ENCODE measurements around the gene CRISPLD2.

CRISPLD2 gene

GRCh38 chr16:84819644-84820304 is at the start of gene CRISPLD2 (continued):
- TF ChIP-seq ZNF600 (tag by site-specific recombination; IDR thresholded peaks at IDR 0.05) (0 out of 2 replicates have a peak, but pooled peaks have one; percentile 23), ZNF558 (tag by site-specific recombination; IDR thresholded peaks at IDR 0.05) (no peak), ZNF138 (tag by site-specific recombination; IDR thresholded peaks at IDR 0.05; ENCODE audit: borderline replicate concordance) (no peak), SETDB1 (IDR thresholded peaks at IDR 0.05; ENCODE audit: insufficient read length, low read length) (no peak), ZNF596 (tag by site-specific recombination; IDR thresholded peaks at IDR 0.05) (no peak), SP3 (tag by site-specific recombination; IDR thresholded peaks at IDR 0.05) (no peak), GLI2 (tag by site-specific recombination; IDR thresholded peaks at IDR 0.05; ENCODE audit: borderline replicate concordance, low read depth) (no peak), BCL11B (tag by site-specific recombination; IDR thresholded peaks at IDR 0.05; ENCODE audit: low read depth) (no peak), ZNF792 (tag by site-specific recombination; IDR thresholded peaks at IDR 0.05) (no peak), ZNF248 (tag by site-specific recombination; IDR thresholded peaks at IDR 0.05) (no peak), KLF8 (tag by site-specific recombination; IDR thresholded peaks at IDR 0.05) (no peak), MZF1 (tag by site-specific recombination; IDR thresholded peaks at IDR 0.05; ENCODE audit: borderline replicate concordance) (no peak), ZNF449 (tag by site-specific recombination; IDR thresholded peaks at IDR 0.05) (no peak)

GRCh38 chr16:84773312-84773711 is 46.5 kb upstream of the CRISPLD2 start:
- CTCF ChIA-PET: interaction anchor here (0.7 to 3.3 kb wide), 6 partner anchors 12 to 198 kb away, joined by 3 to 23 read pairs (median 8); no protein-coding TSS in a partner anchor
- no peak overlapping the region for H3K4me3 ChIP-seq (ENCODE audit: low read depth, low read length)
- no peaks in the 10 kb centered on the region for H3K9me3 ChIP-seq (ENCODE audit: control insufficient read depth, insufficient read depth, low read depth, low read length)
- H3K27ac ChIP-seq (ENCODE audit: extremely low read depth, low read depth, low read length): no peak overlapping the region
- no peak for TF ChIP-seq ZIC2 (tag by site-specific recombination; IDR thresholded peaks at IDR 0.05)
- no peak for TF ChIP-seq ZNF133 (tag by site-specific recombination; IDR thresholded peaks at IDR 0.05)
- TF ChIP-seq ZNF146 (tag by site-specific recombination; IDR thresholded peaks at IDR 0.05): no peak
- TF ChIP-seq ZSCAN23 (tag by site-specific recombination; IDR thresholded peaks at IDR 0.05): no peak
- no peak for TF ChIP-seq GLIS2 (tag by site-specific recombination; IDR thresholded peaks at IDR 0.05)
- no peak for TF ChIP-seq ZBTB1 (tag by site-specific recombination; IDR thresholded peaks at IDR 0.05)
- TF ChIP-seq ZNF37A (tag by site-specific recombination; IDR thresholded peaks at IDR 0.05): no peak
- no peaks in the 10 kb centered on the region for H3K4me1 ChIP-seq (ENCODE audit: control insufficient read depth, insufficient read depth, low read length)
- peaks cover 14 to 92% of the 10 kb centered on the region in 2 experiments; a peak in 2 of 3 replicates for H3K36me3 ChIP-seq (ENCODE audit: control insufficient read depth in 2 of 2, insufficient read depth in 1 of 2, low read length in 2 of 2)
- POLR2A ChIA-PET: no interaction called here

- Histone ChIP-seq H3K36me3 (ENCODE audit: control insufficient read depth in 2 of 2, insufficient read depth in 1 of 2, low read length in 2 of 2) (peaks cover 14 to 91% of the 10 kb centered on the region in 2 experiments; a peak in 2 of 3 replicates), H3K27ac (ENCODE audit: extremely low read depth, low read depth, low read length) (no peak overlapping the region), H3K4me1 (ENCODE audit: control insufficient read depth, insufficient read depth, low read length) (no peaks in the 10 kb centered on the region), H3K4me3 (ENCODE audit: low read depth, low read length) (no peak overlapping the region), H3K9me3 (ENCODE audit: control insufficient read depth, insufficient read depth, low read depth, low read length) (no peaks in the 10 kb centered on the region)
- no peak for TF ChIP-seq ZNF175 (tag by site-specific recombination; IDR thresholded peaks at IDR 0.05)
- no peak for TF ChIP-seq HOXC10 (CRISPR knock-in tag; IDR thresholded peaks at IDR 0.05)
- no peak for TF ChIP-seq ZNF169 (tag by site-specific recombination; IDR thresholded peaks at IDR 0.05)
- TF ChIP-seq ZNF155 (tag by site-specific recombination; IDR thresholded peaks at IDR 0.05): no peak
- TF ChIP-seq ZNF174 (tag by site-specific recombination; IDR thresholded peaks at IDR 0.05): no peak
- TF ChIP-seq ZSCAN30 (tag by site-specific recombination; IDR thresholded peaks at IDR 0.05): no peak
- no peak for TF ChIP-seq ZNF335 (tag by site-specific recombination; conservative IDR thresholded peaks at IDR 0.05)
- TF ChIP-seq ZNF140 (tag by site-specific recombination; IDR thresholded peaks at IDR 0.05): no peak
- TF ChIP-seq ZNF776 (tag by site-specific recombination; IDR thresholded peaks at IDR 0.05; ENCODE audit: borderline replicate concordance): no peak
- no peak for TF ChIP-seq ZNF433 (tag by site-specific recombination; IDR thresholded peaks at IDR 0.05; ENCODE audit: low read depth)
- ChIA-PET CTCF (interaction anchor here (0.7 to 1.2 kb wide), 2 partner anchors 20 to 199 kb away, joined by 3 read pairs; no protein-coding TSS in a partner anchor), POLR2A (no interaction called here)
Observed at GRCh38 chr16:84774810-84775209, 45.0 kb upstream of the CRISPLD2 start.

Data from HEK293 (cell line).